HFF-Myc (cell line): ENCODE data around the gene NCAN.

Experiments used
- DNase-seq: peaks from one replicate; pipeline ENCODE4 v3.0.0-alpha.2; 2011; ENCODE audit warnings: low read depth; ENCODE audit errors: extremely low read depth
- H3K4me3 ChIP-seq: replicated peaks from 2 replicates; pipeline ENCODE4 v1.5.1; 2011; ENCODE audit warnings: low read depth, mild to moderate bottlenecking, control low read depth, low read length
- TF ChIP-seq, protein P1 (sequence below): IDR thresholded peaks from 2 replicates; pipeline ENCODE4 v1.5.1; 2012; ENCODE audit warnings: mild to moderate bottlenecking, low read depth, low read length, control low read depth; ENCODE audit errors: missing control alignments

The NCAN gene

GRCh38 chr19:19268453-19269385 lies 57.0 kb downstream of the NCAN start:
- TF ChIP-seq, protein P1, sequence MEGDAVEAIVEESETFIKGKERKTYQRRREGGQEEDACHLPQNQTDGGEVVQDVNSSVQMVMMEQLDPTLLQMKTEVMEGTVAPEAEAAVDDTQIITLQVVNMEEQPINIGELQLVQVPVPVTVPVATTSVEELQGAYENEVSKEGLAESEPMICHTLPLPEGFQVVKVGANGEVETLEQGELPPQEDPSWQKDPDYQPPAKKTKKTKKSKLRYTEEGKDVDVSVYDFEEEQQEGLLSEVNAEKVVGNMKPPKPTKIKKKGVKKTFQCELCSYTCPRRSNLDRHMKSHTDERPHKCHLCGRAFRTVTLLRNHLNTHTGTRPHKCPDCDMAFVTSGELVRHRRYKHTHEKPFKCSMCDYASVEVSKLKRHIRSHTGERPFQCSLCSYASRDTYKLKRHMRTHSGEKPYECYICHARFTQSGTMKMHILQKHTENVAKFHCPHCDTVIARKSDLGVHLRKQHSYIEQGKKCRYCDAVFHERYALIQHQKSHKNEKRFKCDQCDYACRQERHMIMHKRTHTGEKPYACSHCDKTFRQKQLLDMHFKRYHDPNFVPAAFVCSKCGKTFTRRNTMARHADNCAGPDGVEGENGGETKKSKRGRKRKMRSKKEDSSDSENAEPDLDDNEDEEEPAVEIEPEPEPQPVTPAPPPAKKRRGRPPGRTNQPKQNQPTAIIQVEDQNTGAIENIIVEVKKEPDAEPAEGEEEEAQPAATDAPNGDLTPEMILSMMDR = no peak
- no peak overlapping the region for H3K4me3 ChIP-seq
- DNase-seq = no peak

DNA sequence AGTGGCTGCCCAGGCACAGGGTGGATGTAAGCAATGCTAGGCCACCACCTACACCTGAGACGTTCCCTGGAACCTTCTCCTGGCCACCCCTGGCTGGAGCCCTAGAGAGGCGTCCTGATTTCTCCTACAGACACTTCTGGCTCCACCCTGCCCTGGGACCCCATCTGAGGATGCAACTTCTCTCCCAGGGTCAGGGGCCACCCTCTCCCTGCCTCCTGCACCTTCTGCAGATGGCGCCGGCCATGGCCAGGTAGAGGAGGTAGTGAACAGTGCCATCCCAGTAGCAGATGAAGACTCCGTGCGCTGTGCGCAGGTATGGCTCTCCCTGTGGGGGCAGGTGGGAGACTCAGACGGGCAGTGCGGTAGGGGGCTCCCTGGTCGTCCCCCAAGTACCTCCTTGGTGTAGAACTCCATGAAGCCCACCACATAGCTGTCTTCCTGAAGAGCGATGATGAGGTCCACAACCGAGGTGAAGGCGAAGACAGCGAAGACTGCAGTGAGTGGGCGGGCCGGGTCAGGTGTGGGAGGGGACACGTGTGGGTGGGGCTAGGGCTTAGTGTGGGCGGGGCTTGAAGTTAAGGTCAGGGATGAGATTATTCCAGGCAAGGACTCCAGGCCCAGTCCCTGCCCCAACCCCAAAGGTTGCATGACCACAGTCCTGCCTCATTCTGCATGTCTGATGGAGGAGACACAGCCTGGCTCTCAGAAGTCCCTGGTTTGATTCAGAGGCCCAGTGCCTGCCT lies 58.4 kb downstream of the NCAN start:
- H3K4me3 ChIP-seq = no peak overlapping the region
- DNase-seq = no peak
- TF ChIP-seq, protein P1 = no peak

GRCh38 chr19:19270749-19271571 lies 59.2 kb downstream of the NCAN start:
- no peak overlapping the region for H3K4me3 ChIP-seq
- TF ChIP-seq, protein P1 = no peak
- DNase-seq = no peak

GRCh38 chr19:19271828-19272599 lies 60.3 kb downstream of the NCAN start:
- TF ChIP-seq, protein P1 = no peak
- DNase-seq = no peak
- H3K4me3 ChIP-seq = no peak overlapping the region

- TF ChIP-seq, protein P1 = no peak
- no peak overlapping the region for H3K4me3 ChIP-seq
- DNase-seq = no peak
Measured at GRCh38 chr19:19274146-19274545, 62.4 kb downstream of the NCAN start.
